Upper lobe of right lung (tissue), 1 donor: ENCODE measurements around the gene COX6B2. TPM values are rescaled to one million over a fixed set of nuclear protein-coding genes. Genes with fewer than 3 reads are reported as not detected.
A peak's percentile ranks its signal among the peaks of the same experiment; 100 is the strongest.

Source experiments
- ATAC-seq: fragments of 200-7000 bp; cut with Tn5 transposase; one replicate; pipeline ENCODE4 v1.9.1; 2020; ENCODE audit warnings: mild to moderate bottlenecking, moderate library complexity
- DNase-seq: peaks from one replicate; pipeline ENCODE4 v3.0.0-alpha.2; 2020
- H3K27ac ChIP-seq: fragments of 200-600 bp; one replicate; pipeline ENCODE4 v1.8.0; 2022
- H3K27me3 ChIP-seq: fragments of 200-600 bp; one replicate; pipeline ENCODE4 v1.8.0; 2022; ENCODE audit warnings: mild to moderate bottlenecking
- H3K36me3 ChIP-seq: fragments of 200-600 bp; one replicate; pipeline ENCODE4 v1.8.0; 2022
- H3K4me1 ChIP-seq: fragments of 200-600 bp; one replicate; pipeline ENCODE4 v1.8.0; 2022
- H3K4me3 ChIP-seq: fragments of 200-600 bp; one replicate; pipeline ENCODE4 v1.8.0; 2022; ENCODE audit warnings: mild to moderate bottlenecking
- H3K9me3 ChIP-seq: fragments of 200-600 bp; one replicate; pipeline ENCODE4 v1.8.0; 2022
- CTCF ChIP-seq: fragments of 200-600 bp; IDR thresholded peaks from one replicate; pipeline ENCODE4 v1.8.0; 2022; ENCODE audit warnings: antibody characterized with exemption
- intact Hi-C: fragments of 100-400 bp; cut with DNase I; formaldehyde crosslinking; loops from one replicate; pipeline ENCODE4 v1.11.0; 2022
- total RNA-seq: library from RNA; stranded (reverse); fragmentation: NEBNext Ultra II Directional; extraction: Animal tissue kit (Norgen Biotek cat#: 25700); gene quantifications from one replicate; pipeline ENCODE4 v1.2.1, GENCODE V29; 2021
- donor health status: DM: no; HTN: yes; CAD: no; lungs with severe emphysema.

The COX6B2 gene
- total RNA-seq, 1 donor from 2014 or later: not detected

DNA sequence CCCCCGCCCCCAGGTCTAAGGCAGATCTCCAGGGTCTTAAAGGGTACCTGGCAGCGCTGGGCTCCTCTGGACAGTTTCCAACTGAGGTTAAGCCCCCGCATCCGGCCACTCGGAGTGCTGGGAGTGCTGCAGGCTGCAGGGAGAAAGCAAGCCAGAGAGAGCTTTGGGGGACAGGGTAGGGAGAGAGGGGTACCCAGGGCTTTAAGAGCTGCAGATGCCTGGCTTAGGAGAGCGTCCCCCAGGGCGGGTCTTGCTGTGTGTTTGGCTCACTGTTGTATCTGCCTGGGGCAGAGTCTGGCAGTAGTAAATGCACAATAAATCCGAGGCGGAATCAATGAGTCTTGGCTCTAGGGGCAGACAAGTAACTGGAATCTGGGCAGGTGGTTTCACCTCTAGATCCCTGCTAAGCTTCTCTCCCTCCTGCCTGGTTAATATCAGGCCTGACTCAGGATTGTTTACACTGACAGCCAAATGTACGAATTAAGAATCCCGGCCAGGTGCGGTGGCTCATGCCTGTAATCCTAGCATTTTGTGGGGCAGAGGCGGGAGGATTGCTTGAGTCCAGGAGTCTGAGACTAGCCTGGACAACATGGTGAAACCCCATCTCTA is 798 bp upstream of the COX6B2 start:
- Histone ChIP-seq H3K27me3 (peaks cover 40% of the 10 kb centered on the region), H3K9me3 (no peaks in the 10 kb centered on the region), H3K36me3 (no peaks in the 10 kb centered on the region), H3K4me1 (peaks cover 14% of the 10 kb centered on the region), H3K27ac (no peak overlapping the region), H3K4me3 (no peak overlapping the region)
- intact Hi-C loops: no loop called here
- no peak for TF ChIP-seq CTCF
- ATAC-seq (no peak), DNase-seq (no peak)

DNA sequence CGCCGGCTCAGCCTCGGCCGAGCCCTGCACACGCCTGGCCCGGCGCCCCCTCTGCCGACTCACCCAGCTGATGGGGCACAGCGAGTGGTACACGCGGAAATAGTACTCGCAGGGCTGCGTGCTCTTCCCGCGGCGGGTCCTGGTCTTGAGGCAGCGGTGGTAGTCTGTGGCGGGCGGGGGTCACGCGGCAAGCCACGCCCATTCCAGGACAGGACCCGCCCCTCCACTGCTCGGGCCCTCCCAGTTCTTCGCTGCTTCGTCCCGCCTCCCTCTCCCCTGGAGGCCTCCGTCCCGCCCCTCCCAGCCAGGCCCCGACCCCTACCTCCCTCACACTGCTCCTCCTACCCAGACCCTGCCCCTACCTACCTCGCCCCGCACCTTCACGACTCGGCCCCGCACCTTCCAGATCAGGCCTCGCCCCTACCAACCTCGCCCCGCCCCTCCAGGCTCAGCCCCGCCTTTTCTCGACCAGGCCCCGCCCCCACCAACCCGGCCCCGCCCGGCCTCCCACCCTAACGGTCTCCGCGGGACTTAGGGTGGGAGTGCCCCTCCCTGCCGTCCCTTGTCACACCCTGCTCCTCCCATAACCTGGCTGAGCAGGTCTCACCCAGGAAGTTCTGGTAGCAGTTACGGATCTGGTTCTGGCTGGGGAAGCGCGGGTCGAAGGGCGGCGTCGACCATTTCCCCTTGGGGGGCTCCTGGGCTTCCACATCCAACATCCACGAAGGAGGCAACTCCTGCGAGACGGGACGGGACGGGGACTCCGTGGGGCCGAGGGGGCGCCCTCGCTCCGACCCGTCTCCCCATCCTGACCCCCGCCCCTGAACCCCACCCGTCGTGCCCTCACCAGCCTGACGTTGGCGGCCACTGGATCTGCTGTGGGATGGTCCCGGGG is 469 bp downstream of the COX6B2 start:
- H3K27ac ChIP-seq: no peak overlapping the region
- ATAC-seq (peak; percentile 91), DNase-seq (peak; percentile 86)
- H3K9me3 ChIP-seq: no peaks in the 10 kb centered on the region
- peaks cover 40% of the 10 kb centered on the region for H3K27me3 ChIP-seq
- intact Hi-C loops: no loop called here
- TF ChIP-seq CTCF: no peak
- H3K4me3 ChIP-seq: peak overlapping the region; percentile 46
- peaks cover 14% of the 10 kb centered on the region for H3K4me1 ChIP-seq
- no peaks in the 10 kb centered on the region for H3K36me3 ChIP-seq

DNA sequence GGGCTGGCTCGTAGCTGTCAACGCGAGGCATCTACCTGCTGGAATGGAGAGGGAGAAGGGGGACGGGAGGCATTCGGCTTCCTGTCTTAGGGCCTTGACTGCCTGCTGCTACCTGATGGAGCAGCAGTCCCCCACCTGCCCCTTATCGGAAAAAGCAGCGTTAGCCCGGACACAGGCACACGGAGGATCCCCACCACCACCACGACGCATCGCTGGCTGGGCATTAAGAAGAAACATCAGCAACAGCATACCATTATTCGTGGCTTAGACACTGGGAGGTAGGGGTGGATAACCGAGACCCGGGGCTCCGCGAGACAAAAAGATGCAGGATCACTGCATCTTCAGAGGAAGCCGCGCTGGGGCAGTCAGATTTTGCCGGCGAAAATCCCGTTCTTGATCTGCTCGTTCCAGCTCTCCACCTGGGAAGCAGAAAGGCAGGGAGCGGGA is 1.1 kb downstream of the COX6B2 start:
- intact Hi-C loops: no loop called here
- ATAC-seq: no peak

GRCh38 chr19:55352549-55353145 is 1.9 kb downstream of the COX6B2 start:
- ATAC-seq (no peak), DNase-seq (no peak)
- Histone ChIP-seq H3K27ac (no peak overlapping the region), H3K9me3 (no peaks in the 10 kb centered on the region), H3K36me3 (no peaks in the 10 kb centered on the region), H3K4me3 (no peak overlapping the region), H3K27me3 (peaks cover 40% of the 10 kb centered on the region), H3K4me1 (peaks cover 14% of the 10 kb centered on the region)
- TF ChIP-seq CTCF: no peak
- intact Hi-C loops: no loop called here

More for the DNA sequence above, 1.1 kb downstream of the COX6B2 start:
- Histone ChIP-seq H3K27me3 (peaks cover 40% of the 10 kb centered on the region), H3K27ac (no peak overlapping the region), H3K4me1 (peaks cover 14% of the 10 kb centered on the region), H3K36me3 (no peaks in the 10 kb centered on the region), H3K9me3 (no peaks in the 10 kb centered on the region), H3K4me3 (peak overlapping the region; percentile 46)
- no peak for TF ChIP-seq CTCF
- no peak for DNase-seq

GRCh38 chr19:55352040-55352439 is 2.5 kb downstream of the COX6B2 start:
- no peak overlapping the region for H3K4me3 ChIP-seq
- H3K4me1 ChIP-seq: peaks cover 14% of the 10 kb centered on the region
- H3K27ac ChIP-seq: no peak overlapping the region
- no peak for TF ChIP-seq CTCF
- ATAC-seq: no peak
- peaks cover 40% of the 10 kb centered on the region for H3K27me3 ChIP-seq
- no peaks in the 10 kb centered on the region for H3K36me3 ChIP-seq
- no peaks in the 10 kb centered on the region for H3K9me3 ChIP-seq
- intact Hi-C loops: no loop called here
- DNase-seq: no peak
